Spleen (tissue), 11 donors: ENCODE results near the gene POP4. TPM values are rescaled to one million over a fixed set of nuclear protein-coding genes. Genes with fewer than 3 reads are reported as not detected.
A peak's percentile ranks its signal among the peaks of the same experiment; 100 is the strongest.

Experiments used
- DNase-seq: peaks from one replicate; pipeline ENCODE4 v3.0.0-alpha.2; 2020
- H3K27ac ChIP-seq, 8 donors: fragments of 200-600 bp; sonication (generic) in 7 of 8; 1 replicate in 4 of 8; 2 replicates in 4 of 8; pipeline versions ENCODE4 v1.5.0 to v1.8.0; 2016 to 2021; ENCODE audit warnings: inconsistent platforms in 4 of 8, mild to moderate bottlenecking in 4 of 8, moderate library complexity in 1 of 8
- H3K27me3 ChIP-seq, 7 donors: fragments of 200-600 bp; sonication (generic) in 6 of 7; replicated peaks in 1 of 7; 1 replicate in 4 of 7; 2 replicates in 3 of 7; pipeline versions ENCODE4 v1.5.0 to v1.8.0; 2016 to 2021; ENCODE audit warnings: inconsistent platforms in 3 of 7, mild to moderate bottlenecking in 1 of 7
- H3K36me3 ChIP-seq, 6 donors: fragments of 200-600 bp; sonication (generic) in 5 of 6; 1 replicate in 4 of 6; 2 replicates in 2 of 6; pipeline versions ENCODE4 v1.5.0 to v1.8.0; 2016 to 2021; ENCODE audit warnings: inconsistent platforms in 2 of 6
- H3K4me1 ChIP-seq, 6 donors: fragments of 200-600 bp; sonication (generic) in 5 of 6; 1 replicate in 3 of 6; 2 replicates in 3 of 6; pipeline versions ENCODE4 v1.5.0 to v1.8.0; 2016 to 2021; ENCODE audit warnings: inconsistent platforms in 3 of 6
- H3K4me3 ChIP-seq, 8 donors: fragments of 200-600 bp; sonication (generic) in 7 of 8; 1 replicate in 4 of 8; 2 replicates in 4 of 8; pipeline versions ENCODE4 v1.5.0 to v1.8.0; 2016 to 2021; ENCODE audit warnings: inconsistent platforms in 4 of 8, mild to moderate bottlenecking in 4 of 8, moderate library complexity in 2 of 8
- H3K9me3 ChIP-seq, 8 donors: fragments of 200-600 bp; sonication (generic) in 7 of 8; 1 replicate in 4 of 8; 2 replicates in 4 of 8; pipeline versions ENCODE4 v1.5.0 to v1.8.0; 2016 to 2021; ENCODE audit warnings: inconsistent platforms in 4 of 8
- CTCF ChIP-seq, 11 experiments: fragments of 200-600 bp in 7 of 11; fragments of 450-650 bp in 4 of 11; sonication (generic) in 4 of 11; IDR thresholded peaks in 8 of 11; conservative IDR thresholded peaks in 3 of 11; 1 replicate in 7 of 11; 2 replicates in 4 of 11; pipeline versions ENCODE4 v1.4.0 to v1.8.0; 2016 to 2021; ENCODE audit warnings: antibody characterized with exemption in 11 of 11, inconsistent platforms in 4 of 11, mild to moderate bottlenecking in 1 of 11
- POLR2A ChIP-seq, 3 donors: fragments of 450-650 bp; IDR thresholded peaks; one replicate each; pipeline ENCODE4 v1.5.1; 2017; ENCODE audit warnings: antibody characterized with exemption in 3 of 3, mild to moderate bottlenecking in 1 of 3
- POLR2AphosphoS5 ChIP-seq, 3 donors: sonication (generic); formaldehyde crosslinking; IDR thresholded peaks; one replicate each; pipeline ENCODE4 v1.5.1; 2017; ENCODE audit warnings: antibody characterized with exemption in 3 of 3
- WGBS, 5 donors: extraction: QIAGEN DNeasy Blood & Tissue Kit in 3 of 5; methylation state at CpG; one replicate each; pipeline versions ENCODE4 v1.1.5 to v1.1.7; 2013 to 2018; 5-methylcytosine and 5-hydroxymethylcytosine counted together
- intact Hi-C: fragments of 100-400 bp; cut with DNase I; formaldehyde crosslinking; loops from one replicate; pipeline ENCODE4 v1.15.0; 2023; ENCODE audit warnings: low total_unique reads
- polyA plus RNA-seq, 3 donors: library from polyadenylated mRNA; stranded (reverse); fragments of 200-250 nt; gene quantifications; one replicate each; pipeline ENCODE4 v1.2.1, GENCODE V29; 2013
- total RNA-seq, 7 donors: library from RNA; depleted of rRNA in 3 of 7; stranded (reverse); fragments of >200 nt in 3 of 7; fragmentation: NEBNext Ultra II Directional in 4 of 7; extraction: Animal tissue kit (Norgen Biotek cat#: 25700) in 4 of 7; gene quantifications; one replicate each; pipeline versions ENCODE4 v1.1.0 to v1.2.1, GENCODE V29; 2016 to 2021
- donor health status: healthy with polysubstance abuse.
- donor health status: DM: no; HTN: no; CAD: no; lungs with moderate emphysema.
- donor health status: DM: no; HTN: no; CAD: no.
- donor health status: Bipolar disorder and iron deficiency.
- donor health status: healthy.
- donor health status: DM: no; HTN: no; CAD: no.
- donor health status: DM: yes; HTN: yes; CAD: no.

POP4 gene
- total and polyA plus RNA-seq, 10 donors = 49.3 to 73.1 (median 61.5) TPM

GRCh38 chr19:29609636-29610035 lies 3.6 kb downstream of the POP4 start:
- 85 to 93% (median 92%) methylated on average over 11 of the region's 11 CpGs for WGBS, 5 donors
- no peaks in the 10 kb centered on the region for H3K27me3 ChIP-seq
- H3K27ac ChIP-seq = peak overlapping the region in 4 of 8 donors; percentile 6 to 75 (median 60)
- no peak for TF ChIP-seq POLR2A (IDR thresholded peaks at IDR 0.05)
- no peak for TF ChIP-seq CTCF (IDR thresholded peaks at IDR 0.05 in 8 of 11, conservative IDR thresholded peaks at IDR 0.05 in 3 of 11)
- TF ChIP-seq POLR2AphosphoS5 (IDR thresholded peaks at IDR 0.05) = no peak
- intact Hi-C loops = loop anchor here (1.0 to 10.0 kb wide), 2 partner anchors 55 to 107 kb away; partner anchors contain the start of gene PLEKHF1
- no peak overlapping the region for H3K4me3 ChIP-seq
- H3K9me3 ChIP-seq = no peaks in the 10 kb centered on the region
- peaks cover 13 to 54% (median 36%) of the 10 kb centered on the region in 6 donors for H3K4me1 ChIP-seq
- H3K36me3 ChIP-seq = peaks cover 8 to 64% (median 51%) of the 10 kb centered on the region in 6 donors
- DNase-seq = peak; percentile 74

GRCh38 chr19:29610213-29610573 lies 4.1 kb downstream of the POP4 start:
- peak; percentile 87 for DNase-seq
- peak overlapping the region in 5 of 8 donors; percentile 6 to 75 (median 52) for H3K27ac ChIP-seq
- H3K4me1 ChIP-seq = peaks cover 7 to 48% (median 32%) of the 10 kb centered on the region in 6 donors
- WGBS, 5 donors = 83 to 87% (median 84%) methylated on average over 14 to 22 of the region's 22 CpGs
- H3K36me3 ChIP-seq = peaks cover 8 to 70% (median 56%) of the 10 kb centered on the region in 6 donors
- no peaks in the 10 kb centered on the region for H3K27me3 ChIP-seq
- no peaks in the 10 kb centered on the region for H3K9me3 ChIP-seq
- TF ChIP-seq CTCF (IDR thresholded peaks at IDR 0.05 in 8 of 11, conservative IDR thresholded peaks at IDR 0.05 in 3 of 11) (no peak), POLR2AphosphoS5 (IDR thresholded peaks at IDR 0.05) (peak in 1 of 3 donors; percentile 21)
- intact Hi-C loops = loop anchor here (1.0 to 10.0 kb wide), 2 partner anchors 55 to 106 kb away; partner anchors contain the start of gene PLEKHF1
- H3K4me3 ChIP-seq = peak overlapping the region in 1 of 8 donors; percentile 15

DNA sequence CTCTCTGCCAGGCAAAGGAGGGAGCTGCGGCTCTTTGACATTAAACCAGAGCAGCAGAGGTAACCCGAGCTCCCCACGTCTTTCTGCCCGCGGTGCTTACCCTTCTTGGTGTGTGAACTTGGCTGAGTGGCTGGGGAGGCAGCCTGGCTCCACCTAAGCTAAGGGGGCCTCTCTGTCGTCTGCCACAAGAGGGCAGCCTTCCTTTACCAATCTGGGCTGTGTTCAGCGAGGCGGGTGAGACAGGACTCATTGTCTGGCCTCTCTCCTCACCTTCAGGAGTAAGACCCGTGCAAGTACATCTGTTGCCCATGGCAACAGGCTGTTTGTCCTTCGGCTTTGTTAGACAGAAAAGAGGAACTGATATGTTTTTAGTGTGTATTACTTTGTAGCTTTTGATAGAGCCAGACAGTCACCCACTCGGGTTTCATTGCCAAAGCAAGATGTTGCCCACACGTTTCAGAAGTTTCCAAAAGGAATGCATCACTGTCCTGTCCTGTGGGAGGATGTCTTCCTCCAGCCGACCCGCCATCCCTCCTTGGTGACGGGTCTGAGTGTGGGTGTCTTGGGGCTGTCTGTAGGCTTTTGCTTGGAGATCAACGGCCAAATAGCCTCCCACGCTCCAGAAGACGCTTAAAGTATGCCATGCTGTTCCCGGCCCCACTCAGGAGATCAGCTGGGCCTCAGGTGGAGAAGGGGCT lies 4.6 kb downstream of the POP4 start:
- peaks cover 8 to 75% (median 62%) of the 10 kb centered on the region in 6 donors for H3K36me3 ChIP-seq
- intact Hi-C loops = loop anchor here (1.0 to 10.0 kb wide), 2 partner anchors 54 to 106 kb away; partner anchors contain the start of gene PLEKHF1

More for the DNA sequence above, 4.6 kb downstream of the POP4 start:
- Histone ChIP-seq H3K27me3 (no peaks in the 10 kb centered on the region), H3K4me1 (peaks cover 5 to 44% (median 27%) of the 10 kb centered on the region in 6 donors), H3K27ac (peak overlapping the region in 5 of 8 donors; percentile 6 to 75 (median 52)), H3K9me3 (no peaks in the 10 kb centered on the region), H3K4me3 (peak overlapping the region in 1 of 8 donors; percentile 15)
- WGBS, 5 donors = 39 to 44% (median 42%) methylated on average over 14 to 19 of the region's 19 CpGs
- peak in 1 of 3 donors; percentile 52 for TF ChIP-seq POLR2AphosphoS5 (IDR thresholded peaks at IDR 0.05)
- TF ChIP-seq CTCF (IDR thresholded peaks at IDR 0.05 in 8 of 11, conservative IDR thresholded peaks at IDR 0.05 in 3 of 11) = peak; percentile 80 to 96 (median 89)
- TF ChIP-seq POLR2A (IDR thresholded peaks at IDR 0.05) = no peak
- peak; percentile 94 for DNase-seq
